ENCODE data around the gene ZNF497.
A peak's percentile ranks its signal among the peaks of the same experiment; 100 is the strongest.

Gene ZNF497

DNA sequence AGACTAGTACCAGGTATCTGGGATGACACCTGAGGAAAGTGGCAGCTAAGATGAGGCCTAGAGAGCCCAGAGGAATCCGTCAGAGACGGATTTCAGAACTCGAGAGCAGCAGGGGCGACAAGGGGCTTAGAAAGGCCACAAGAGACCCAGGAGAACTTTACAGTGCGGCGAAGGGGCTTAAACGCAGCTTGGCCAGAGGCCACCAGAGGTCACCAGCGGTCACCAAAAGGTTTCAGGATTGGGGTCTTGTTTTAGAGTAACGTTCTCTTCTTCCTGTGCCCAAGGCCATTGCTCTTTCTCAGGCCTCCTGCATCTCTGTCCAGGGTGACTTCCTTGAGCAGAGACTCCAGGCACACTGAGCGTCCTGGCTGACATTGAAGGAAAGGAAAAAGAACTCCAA lies 33.6 kb downstream of the ZNF497 start:
- no peak overlapping the region for H3K4me3 ChIP-seq (ENCODE audit: control insufficient read depth, low read depth, low read length)
- no peak for DNase-seq (ENCODE audit: low read depth)
- TF ChIP-seq, protein P1, sequence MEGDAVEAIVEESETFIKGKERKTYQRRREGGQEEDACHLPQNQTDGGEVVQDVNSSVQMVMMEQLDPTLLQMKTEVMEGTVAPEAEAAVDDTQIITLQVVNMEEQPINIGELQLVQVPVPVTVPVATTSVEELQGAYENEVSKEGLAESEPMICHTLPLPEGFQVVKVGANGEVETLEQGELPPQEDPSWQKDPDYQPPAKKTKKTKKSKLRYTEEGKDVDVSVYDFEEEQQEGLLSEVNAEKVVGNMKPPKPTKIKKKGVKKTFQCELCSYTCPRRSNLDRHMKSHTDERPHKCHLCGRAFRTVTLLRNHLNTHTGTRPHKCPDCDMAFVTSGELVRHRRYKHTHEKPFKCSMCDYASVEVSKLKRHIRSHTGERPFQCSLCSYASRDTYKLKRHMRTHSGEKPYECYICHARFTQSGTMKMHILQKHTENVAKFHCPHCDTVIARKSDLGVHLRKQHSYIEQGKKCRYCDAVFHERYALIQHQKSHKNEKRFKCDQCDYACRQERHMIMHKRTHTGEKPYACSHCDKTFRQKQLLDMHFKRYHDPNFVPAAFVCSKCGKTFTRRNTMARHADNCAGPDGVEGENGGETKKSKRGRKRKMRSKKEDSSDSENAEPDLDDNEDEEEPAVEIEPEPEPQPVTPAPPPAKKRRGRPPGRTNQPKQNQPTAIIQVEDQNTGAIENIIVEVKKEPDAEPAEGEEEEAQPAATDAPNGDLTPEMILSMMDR (conservative IDR thresholded peaks at IDR 0.05; ENCODE audit: control insufficient read depth, insufficient read depth, low read depth, low read length) = no peak

- TF ChIP-seq, protein P1 (conservative IDR thresholded peaks at IDR 0.05; ENCODE audit: control insufficient read depth, insufficient read depth, low read depth, low read length) = no peak
- peak; percentile 96 for DNase-seq (ENCODE audit: low read depth)
- H3K4me3 ChIP-seq (ENCODE audit: control insufficient read depth, low read depth, low read length) = peak within 1 kb of the TSS; percentile 97
These were observed 35.4 kb downstream of the ZNF497 start, which contains the start of gene ZSCAN22 for GRCh38 chr19:58326914-58327726. Gene ZSCAN22, plus strand, starts transcription at chr19:58326994. Its CDS starts 7,809 bp downstream, at chr19:58334803.

- TF ChIP-seq, protein P1 (conservative IDR thresholded peaks at IDR 0.05; ENCODE audit: control insufficient read depth, insufficient read depth, low read depth, low read length) = no peak
- no peak for DNase-seq (ENCODE audit: low read depth)
- H3K4me3 ChIP-seq (ENCODE audit: control insufficient read depth, low read depth, low read length) = peak overlapping the region; percentile 97
These were observed 36.0 kb downstream of the ZNF497 start for GRCh38 chr19:58326501-58326913.

GRCh38 chr19:58325311-58326022 lies 37.1 kb downstream of the ZNF497 start:
- no peak overlapping the region for H3K4me3 ChIP-seq (ENCODE audit: control insufficient read depth, low read depth, low read length)
- peak; percentile 52 for DNase-seq (ENCODE audit: low read depth)
- TF ChIP-seq, protein P1 (conservative IDR thresholded peaks at IDR 0.05; ENCODE audit: control insufficient read depth, insufficient read depth, low read depth, low read length) = no peak

DNA sequence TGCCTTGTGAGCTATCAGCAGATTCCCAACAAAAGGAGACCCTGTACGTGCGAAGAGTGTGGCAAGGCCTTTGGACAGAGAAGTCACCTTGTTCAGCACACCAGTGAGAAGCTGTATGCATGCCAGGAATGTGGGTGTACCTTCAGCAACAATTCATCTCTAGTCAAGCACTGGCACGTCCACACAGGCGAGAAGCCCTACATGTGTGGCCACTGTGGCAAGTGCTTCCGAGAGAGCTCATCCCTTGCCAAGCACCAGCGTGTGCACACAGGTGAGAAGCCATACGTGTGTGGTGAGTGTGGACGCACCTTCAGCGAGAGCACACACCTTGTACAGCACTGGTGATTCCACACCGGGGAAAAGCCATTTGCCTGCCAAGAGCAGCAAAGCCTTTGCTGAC lies 43.3 kb downstream of the ZNF497 start:
- TF ChIP-seq, protein P1 (conservative IDR thresholded peaks at IDR 0.05; ENCODE audit: control insufficient read depth, insufficient read depth, low read depth, low read length) = no peak
- H3K4me3 ChIP-seq (ENCODE audit: control insufficient read depth, low read depth, low read length) = no peak overlapping the region
- DNase-seq (ENCODE audit: low read depth) = no peak

DNA sequence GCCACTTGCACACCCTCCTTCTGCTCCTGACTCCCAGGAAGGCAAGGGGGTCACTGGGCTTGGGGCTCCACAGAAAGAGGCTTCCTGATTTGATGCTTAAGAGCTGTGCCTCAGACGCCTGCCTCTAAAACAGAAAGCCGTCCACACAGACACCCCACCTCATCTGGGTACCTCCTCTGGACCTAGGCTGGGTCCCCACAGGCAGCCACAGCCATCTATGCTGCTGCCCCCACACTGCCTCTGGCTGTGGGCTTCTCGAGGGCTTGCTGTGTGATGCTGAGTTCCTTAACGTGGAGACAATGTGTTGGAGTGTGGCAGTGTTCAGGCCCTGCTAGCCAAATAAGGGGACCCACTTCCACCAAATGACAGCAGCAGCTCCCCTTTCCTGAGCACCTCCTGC lies 44.3 kb downstream of the ZNF497 start:
- H3K4me3 ChIP-seq (ENCODE audit: control insufficient read depth, low read depth, low read length) = no peak overlapping the region
- no peak for DNase-seq (ENCODE audit: low read depth)
- TF ChIP-seq, protein P1 (conservative IDR thresholded peaks at IDR 0.05; ENCODE audit: control insufficient read depth, insufficient read depth, low read depth, low read length) = no peak

Measured in fibroblast of mammary gland (primary cell).